Left lobe of liver (tissue), 2 donors: Measurements from ENCODE around the gene SRC. TPM values are rescaled to one million over a fixed set of nuclear protein-coding genes. Genes with fewer than 3 reads are reported as not detected.
A peak's percentile ranks its signal among the peaks of the same experiment; 100 is the strongest.

Experiments
- ATAC-seq: fragments of 200-7000 bp; cut with Tn5 transposase; one replicate; pipeline ENCODE4 v1.9.1; 2020; ENCODE audit warnings: mild to moderate bottlenecking, moderate library complexity
- DNase-seq: peaks from one replicate; pipeline ENCODE4 v3.0.0-alpha.2; 2020; ENCODE audit warnings: low spot score
- total RNA-seq: library from RNA; stranded (reverse); gene quantifications from one replicate; pipeline ENCODE4 v1.2.1, GENCODE V29; 2021
- donor health status: DM: no; HTN: no; CAD: no; lungs with moderate emphysema.
- donor health status: DM: no; HTN: yes; CAD: no.

Gene SRC
- total RNA-seq, 1 donor from 2014 or later = 9.6 TPM

DNA sequence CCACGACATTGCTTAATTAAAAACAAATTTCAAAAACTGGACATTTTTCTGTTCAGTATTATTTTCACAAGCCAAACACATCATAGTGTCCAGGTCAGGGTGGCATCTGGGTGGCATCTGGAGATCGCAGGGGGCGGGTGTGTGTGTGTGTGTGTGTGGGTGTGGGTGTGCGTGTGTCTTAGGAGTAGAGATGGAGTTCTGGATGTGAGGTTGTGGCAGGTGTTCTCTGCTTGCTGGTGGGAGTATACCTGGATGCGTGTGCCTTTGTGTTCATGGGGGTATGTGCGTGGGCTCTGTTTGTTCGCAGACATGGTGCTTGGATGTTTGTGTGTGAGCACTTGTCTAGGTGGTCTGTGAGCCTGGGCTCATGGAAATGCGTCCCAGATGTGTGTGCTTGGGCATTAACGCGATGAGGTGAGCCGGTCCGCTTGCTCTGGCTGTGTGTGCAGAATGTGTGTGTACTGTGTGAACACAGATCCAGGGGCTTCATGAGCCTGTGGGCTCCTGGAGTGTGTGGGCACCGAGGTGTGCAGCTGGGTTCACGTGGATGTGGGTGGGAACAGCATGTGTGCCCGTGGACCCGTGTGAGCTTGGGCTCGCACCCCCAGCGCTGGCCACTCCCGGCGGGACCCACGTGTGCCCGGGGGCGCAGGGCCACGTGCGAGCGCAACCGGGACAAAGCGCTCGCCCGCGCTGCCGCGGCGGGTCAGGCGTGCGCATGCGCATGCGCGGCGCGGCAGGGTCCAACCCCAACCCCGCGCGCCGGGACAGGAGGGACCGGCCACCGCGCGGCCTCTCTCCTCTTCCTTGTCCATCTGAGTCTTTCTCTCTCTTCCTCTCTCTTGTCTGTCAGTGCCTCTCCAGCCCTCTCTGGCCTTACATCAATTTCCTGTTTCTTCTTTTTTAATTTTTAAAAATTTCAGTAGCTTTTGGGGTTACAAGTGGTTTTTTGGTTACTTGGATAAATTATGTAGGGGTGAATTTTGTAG is 60.4 kb downstream of the SRC start:
- ATAC-seq (peak; percentile 73), DNase-seq (no peak)

DNA sequence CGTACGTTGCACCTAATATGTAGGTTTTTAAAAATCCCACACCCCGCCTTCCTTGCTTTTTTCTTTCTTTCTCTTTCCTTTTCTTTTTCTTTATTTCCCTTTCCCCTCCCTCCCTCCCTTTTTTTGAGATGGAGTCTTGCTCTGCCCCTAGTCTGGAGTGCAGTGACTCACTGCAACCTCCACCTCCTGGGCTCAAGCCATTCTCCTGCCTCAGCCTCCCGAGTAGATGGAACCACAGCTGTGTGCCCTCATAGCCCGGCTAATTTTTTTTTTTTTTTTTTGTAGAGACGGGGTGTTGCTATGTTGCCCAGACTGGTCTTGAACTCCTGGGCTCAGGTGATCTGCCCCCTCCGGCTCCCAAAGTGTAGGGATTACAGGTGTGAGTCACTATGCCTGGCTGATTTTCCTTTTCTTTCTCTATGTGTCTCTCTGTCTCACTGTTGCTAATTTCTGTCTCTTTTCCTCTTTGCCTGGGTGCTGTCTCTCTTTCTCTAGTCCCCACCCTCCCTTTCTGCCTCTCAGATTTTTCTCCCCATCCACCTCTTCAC is 61.2 kb downstream of the SRC start:
- DNase-seq = no peak
- ATAC-seq = no peak

- no peak for DNase-seq
- ATAC-seq = peak; percentile 45
These were observed 61.6 kb downstream of the SRC start for GRCh38 chr20:37407573-37408002.

- ATAC-seq (no peak), DNase-seq (no peak)
These were observed 62.6 kb downstream of the SRC start for GRCh38 chr20:37408302-37409193.

DNA sequence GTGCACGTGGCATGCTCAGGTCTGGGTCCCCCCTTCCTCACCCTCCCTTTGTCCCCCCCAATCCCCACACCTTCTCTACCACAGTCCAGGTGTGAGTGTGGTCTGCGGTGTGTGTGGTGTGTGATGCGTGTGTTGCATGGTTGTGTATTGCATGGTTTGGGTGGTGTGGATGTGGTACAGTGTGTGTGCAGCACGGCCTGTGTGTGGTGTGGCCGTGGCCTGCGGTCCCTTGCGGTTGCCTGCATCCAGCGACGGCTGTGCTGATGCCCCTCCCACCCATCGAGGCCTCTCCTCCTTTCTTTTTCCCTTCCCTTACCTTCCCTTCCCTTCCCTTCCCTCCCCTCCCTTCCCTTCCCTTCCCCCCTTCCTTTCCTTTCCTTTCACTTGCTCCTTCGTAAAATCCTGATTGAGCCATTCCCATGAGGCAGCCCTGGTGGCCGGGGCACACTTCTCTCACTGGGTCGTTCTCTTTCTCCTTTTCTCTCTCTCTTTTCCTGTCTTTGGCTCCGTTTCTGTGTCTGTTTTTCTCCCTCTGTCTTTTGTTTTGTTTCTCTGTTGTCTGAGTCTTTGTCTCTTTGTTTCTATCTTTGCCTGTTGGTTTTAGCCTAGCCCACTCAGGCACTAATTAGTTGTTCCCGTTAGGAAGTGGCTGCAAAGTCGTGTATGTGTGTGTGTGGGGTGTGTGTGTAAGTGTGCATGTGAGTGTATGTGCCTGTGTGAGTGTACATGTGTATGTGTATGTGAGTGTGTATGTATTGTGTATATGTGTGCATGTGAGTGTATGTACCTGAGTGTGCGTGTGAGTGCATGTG is 65.7 kb downstream of the SRC start:
- DNase-seq = no peak
- no peak for ATAC-seq

- ATAC-seq = no peak
These were observed 67.0 kb downstream of the SRC start for GRCh38 chr20:37413023-37413334.

DNA sequence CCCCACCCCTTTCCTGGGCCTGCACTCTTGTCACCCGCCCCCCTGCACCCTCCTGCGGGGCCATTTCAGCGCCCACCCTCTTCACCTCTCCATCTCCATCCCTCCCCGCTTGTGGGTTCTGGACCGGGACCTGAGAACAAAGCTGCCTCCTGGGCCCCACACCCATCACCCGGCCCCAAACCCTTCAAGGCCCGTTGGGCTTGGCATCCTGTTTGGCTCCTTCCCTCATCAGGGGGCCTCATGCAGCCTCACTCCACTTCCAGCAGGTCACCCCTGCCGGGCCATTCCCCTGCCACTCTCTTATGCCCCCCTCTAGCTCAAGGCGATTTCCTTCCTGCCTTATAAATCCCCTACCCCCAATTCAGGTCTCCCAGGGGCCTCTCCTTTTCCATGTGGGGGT is 67.4 kb downstream of the SRC start:
- DNase-seq = no peak
- ATAC-seq = no peak

More at GRCh38 chr20:37413023-37413334, 67.0 kb downstream of the SRC start:
- no peak for DNase-seq

DNA sequence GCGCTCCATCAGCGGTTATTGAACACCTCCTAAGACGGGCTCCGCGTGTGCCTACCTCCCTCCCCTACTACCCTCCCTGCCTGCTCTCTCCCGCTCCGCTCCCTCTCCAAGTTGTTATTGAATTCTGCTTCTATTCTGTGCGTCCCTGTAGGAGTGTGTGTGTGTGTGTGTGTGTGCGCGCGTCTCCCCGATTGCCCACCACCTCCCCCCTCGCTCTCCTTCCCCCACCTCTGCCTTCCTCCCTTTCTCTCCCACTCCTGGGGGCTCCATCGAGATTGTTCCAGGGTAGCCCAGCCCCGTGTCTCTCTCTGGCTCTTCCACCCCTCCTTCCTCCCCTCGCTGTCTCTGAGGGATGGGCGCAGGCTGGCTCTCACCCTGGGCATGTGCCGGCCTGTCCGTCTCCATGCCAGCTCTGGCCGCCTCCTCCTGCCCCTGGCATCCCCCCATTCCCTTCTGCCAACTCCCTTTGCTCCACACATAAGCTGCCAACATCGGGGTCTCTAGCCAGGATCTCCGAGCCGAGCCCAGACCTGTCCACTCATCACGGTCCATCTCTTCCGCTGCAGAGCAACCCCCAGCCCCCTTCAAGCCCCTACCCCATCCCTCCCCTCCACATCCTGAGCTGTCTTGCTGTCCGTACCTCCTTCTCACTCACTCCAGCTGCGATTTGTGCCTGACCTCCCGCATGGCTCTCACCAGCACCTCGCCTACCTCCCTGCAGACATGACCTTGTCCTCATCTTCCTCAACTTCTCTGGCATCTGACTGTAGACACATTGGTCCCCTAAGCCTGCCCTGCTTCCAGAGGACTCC is 68.5 kb downstream of the SRC start:
- DNase-seq (no peak), ATAC-seq (no peak)

DNA sequence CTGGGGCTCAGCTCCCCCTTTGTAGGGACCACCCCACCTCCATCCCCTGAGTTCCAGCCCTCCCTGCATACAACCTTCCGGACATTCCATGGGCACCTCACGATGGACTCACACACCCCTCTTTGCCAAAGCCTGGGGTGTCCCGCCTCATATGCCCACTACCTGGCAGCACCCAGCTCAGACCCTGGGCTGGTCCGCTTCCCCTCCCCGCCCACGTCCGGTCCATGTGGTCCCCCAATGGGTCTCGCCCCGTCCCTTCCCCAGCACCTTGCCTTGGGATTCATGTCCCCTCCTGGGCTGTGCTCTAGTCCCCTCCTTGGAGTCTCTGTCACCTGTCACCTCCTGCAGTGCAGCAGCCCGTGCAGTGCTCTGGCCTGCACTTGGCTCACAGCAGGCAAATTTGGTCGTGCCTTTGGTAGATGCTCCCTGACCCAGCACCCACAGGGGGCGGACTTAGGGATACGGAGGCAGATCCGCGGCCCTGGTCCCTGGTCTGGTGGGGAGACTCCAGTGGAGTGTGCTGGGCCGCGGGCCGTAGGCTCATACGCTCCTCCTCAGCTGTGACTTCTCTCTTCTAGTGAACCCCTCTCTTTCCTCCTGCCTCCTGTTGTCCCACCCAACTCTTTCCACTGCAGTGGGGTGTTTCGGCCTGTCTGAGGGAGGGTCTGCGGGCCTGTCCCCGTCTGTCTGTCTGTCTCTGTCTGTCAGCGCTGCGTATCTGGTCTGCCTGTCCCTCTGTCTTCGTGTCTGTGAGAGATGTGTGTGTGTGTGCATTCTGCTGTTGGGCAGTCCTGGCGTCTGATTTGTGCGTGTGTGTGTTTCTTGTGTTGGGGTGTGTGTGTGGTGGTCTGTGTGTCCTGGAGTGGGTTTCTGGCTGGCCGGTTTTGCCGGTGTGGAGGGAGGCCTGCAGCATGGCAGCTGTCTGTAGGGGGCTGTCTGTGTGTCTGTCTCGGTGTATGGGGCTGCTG is 69.5 kb downstream of the SRC start:
- ATAC-seq = no peak
- no peak for DNase-seq

DNA sequence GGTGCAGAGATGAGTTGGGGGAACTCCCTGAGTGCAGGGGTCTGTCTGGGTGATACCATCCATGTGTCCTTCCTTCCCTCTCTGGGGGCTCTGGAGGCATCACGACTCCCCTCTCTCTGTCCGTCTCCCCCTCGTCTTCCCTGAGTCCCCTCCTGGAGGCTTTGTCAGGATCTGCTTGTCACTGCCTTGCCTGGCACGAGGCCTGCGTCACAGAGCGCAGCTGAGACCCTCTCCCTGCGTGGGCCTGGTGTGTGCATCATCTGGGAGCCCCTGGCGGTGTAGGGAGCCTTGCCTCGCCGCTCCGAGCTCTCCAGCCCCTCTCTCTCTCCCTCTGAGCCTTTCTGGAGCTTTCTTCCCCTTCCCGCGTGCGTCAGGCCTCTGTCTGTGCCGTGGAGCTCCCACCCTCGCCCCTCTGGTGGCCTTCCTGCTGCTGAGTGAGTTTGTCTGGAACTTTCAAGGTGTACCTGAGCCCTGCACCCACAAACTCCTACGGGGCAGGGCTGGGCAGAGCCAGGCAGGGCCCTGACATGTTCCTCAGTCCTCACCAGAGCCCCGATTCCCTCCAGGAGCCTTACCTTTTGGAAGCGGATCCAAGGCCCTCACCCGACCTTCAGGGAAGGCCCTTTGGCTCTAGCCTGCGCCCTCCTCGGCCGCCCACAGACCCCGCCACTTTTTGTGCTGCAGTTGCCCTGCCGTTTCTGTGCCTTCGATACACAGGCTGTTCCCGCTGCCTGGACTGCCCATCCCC is 70.3 kb downstream of the SRC start:
- ATAC-seq = no peak
- no peak for DNase-seq

DNA sequence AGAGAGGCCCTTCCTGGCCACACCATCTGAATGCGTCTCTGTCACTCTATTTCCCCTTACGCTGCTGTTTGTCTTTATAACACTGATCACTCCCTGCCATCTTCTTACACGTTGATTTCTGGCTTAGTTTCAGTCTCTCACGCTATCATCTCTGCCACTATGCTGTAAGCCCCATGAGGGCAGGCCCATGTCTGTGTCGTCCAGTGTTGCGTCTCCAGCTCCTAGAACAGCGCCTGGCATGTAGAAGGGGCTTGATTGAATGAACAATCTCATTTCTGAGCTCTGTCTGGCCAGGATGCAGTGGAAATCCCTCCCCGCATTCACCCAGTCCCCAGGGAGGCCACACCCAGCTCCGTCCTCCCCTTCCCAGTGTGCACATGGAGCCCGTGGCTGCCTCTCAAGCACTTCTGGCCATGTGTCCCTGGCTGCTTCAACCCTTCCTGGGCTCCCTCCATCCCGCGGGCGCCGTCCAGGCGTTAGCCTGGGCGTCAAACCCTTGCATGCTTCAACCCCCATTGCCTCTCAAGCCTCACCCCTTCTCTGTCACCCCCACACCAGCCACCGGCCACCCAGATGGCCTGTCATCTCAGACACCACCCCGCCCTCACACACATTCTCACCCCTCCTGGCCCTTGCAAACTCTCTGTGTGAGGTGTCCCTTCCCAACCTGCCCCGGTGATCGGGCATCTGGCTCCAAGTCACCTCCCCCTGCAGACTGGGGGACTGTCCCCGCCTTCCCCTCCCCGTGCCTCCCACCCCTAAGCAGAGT is 71.1 kb downstream of the SRC start:
- no peak for ATAC-seq
- DNase-seq = no peak

GRCh38 chr20:37417617-37418467 is 71.9 kb downstream of the SRC start:
- no peak for DNase-seq
- ATAC-seq = no peak

DNA sequence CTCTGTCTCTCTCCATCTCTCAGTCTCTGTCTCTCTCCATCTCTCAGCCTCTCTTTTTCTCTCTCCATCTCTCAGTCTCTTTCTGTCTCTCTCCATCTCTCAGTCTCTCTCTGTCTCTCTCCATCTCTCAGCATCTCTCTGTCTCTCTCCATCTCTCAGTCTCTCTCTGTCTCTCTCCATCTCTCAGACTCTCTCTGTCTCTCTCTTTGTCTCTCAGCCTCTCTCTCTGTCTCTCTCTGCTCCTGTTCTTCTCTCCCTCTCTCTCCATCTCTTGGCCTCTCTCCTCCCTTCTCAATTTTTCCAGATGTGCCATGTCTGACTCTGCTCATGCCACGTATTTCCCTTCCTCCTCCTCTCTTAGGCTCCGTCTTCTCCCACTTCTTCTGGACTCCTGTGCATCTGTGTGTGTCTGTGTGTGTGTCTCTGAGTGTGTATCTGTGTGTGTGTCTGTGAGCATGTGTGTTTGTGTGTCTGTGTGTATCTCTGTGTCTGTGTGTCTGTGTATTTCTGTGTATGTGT is 72.7 kb downstream of the SRC start:
- ATAC-seq (no peak), DNase-seq (no peak)

GRCh38 chr20:37419307-37419706 is 73.4 kb downstream of the SRC start:
- ATAC-seq (no peak), DNase-seq (no peak)

GRCh38 chr20:37419774-37420542 is 74.0 kb downstream of the SRC start:
- DNase-seq = no peak
- no peak for ATAC-seq
